ENCODE data around the gene RGS16.

- TF ChIP-seq CTCF (IDR thresholded peaks at IDR 0.05) (no peak), EZH2 (IDR thresholded peaks at IDR 0.05) (no peak)
These were observed 40.7 kb upstream of the RGS16 start for GRCh38 chr1:182644886-182645285.

All from neural progenitor cell (in vitro differentiated cells).